Fibroblast of lung (primary cell): ENCODE measurements around the gene SYNDIG1.

Source experiments
- CTCF ChIP-seq, 2 donors: IDR thresholded peaks in 1 of 2; conservative IDR thresholded peaks in 1 of 2; 1 replicate in 1 of 2; 2 replicates in 1 of 2; pipeline ENCODE4 v1.5.1; 2011 to 2012; ENCODE audit warnings: low read length in 2 of 2, control low read depth in 1 of 2, inconsistent platforms in 1 of 2, low read depth in 1 of 2, mild to moderate bottlenecking in 1 of 2
- EZH2 ChIP-seq: IDR thresholded peaks from 2 replicates; pipeline ENCODE4 v1.5.1; 2012; ENCODE audit warnings: low read length, control low read depth, mild to moderate bottlenecking; ENCODE audit errors: missing control alignments

GRCh38 chr20:24461848-24462247, 7.6 kb upstream of the SYNDIG1 start:
- TF ChIP-seq CTCF (conservative IDR thresholded peaks at IDR 0.05 in 1 of 2, IDR thresholded peaks at IDR 0.05 in 1 of 2; ENCODE audit: low read depth in 1 of 2, low read length in 2 of 2): no peak
- TF ChIP-seq EZH2: no peak
